H1 (cell line): Measurements from ENCODE around the gene LRRC45. TPM values are rescaled to one million over a fixed set of nuclear protein-coding genes. Genes with fewer than 3 reads are reported as not detected.

Experiments
- CTCF ChIA-PET: fragments of 300-600 bp; sonication (Branson Sonifier 250); formaldehyde crosslinking; loops from one replicate; lab custom pipeline; 2021; ENCODE audit not compliant: partially characterized antibody; lab: Charles Lee
- POLR2A ChIA-PET: fragments of 300-600 bp; sonication (Branson Sonifier 250); formaldehyde crosslinking; loops from one replicate; lab custom pipeline; 2021; ENCODE audit warnings: inconsistent platforms; ENCODE audit not compliant: partially characterized antibody; lab: Charles Lee
- DNase-seq, 2 experiments: peaks; one replicate each; pipeline versions ENCODE4 v3.0.0 to v3.0.0-alpha.2; 2010 to 2022; ENCODE audit warnings: low spot score in 2 of 2, low read depth in 1 of 2, mixed read lengths in 1 of 2
- FAIRE-seq: peaks from 2 replicates; lab custom pipeline; 2011; peaks lifted over from hg19 to GRCh38; lab: Jason Lieb, UNC
- H2AFZ ChIP-seq: 2 replicates; pipeline ENCODE4 v1.8.1; 2012; ENCODE audit warnings: low read length, inconsistent platforms
- H2AK5ac ChIP-seq: 2 replicates; pipeline ENCODE4 v1.6.1; 2013; ENCODE audit warnings: low read depth, low read length
- H2BK120ac ChIP-seq: replicated peaks from 2 replicates; pipeline ENCODE3; 2013; ENCODE audit warnings: low read depth, low read length, inconsistent platforms
- H2BK12ac ChIP-seq: 2 replicates; pipeline ENCODE4 v1.6.1; 2013; ENCODE audit warnings: low read depth, low read length
- H2BK15ac ChIP-seq: 2 replicates; pipeline ENCODE4 v1.6.1; 2013; ENCODE audit warnings: low read length
- H2BK20ac ChIP-seq: 2 replicates; pipeline ENCODE4 v1.6.1; 2013; ENCODE audit warnings: low read length
- H2BK5ac ChIP-seq: 2 replicates; pipeline ENCODE4 v1.6.1; 2013; ENCODE audit warnings: low read depth, low read length
- H3K14ac ChIP-seq: 2 replicates; pipeline ENCODE4 v1.6.1; 2013; ENCODE audit warnings: inconsistent platforms; ENCODE audit not compliant: insufficient read length
- H3K18ac ChIP-seq: 2 replicates; pipeline ENCODE4 v1.6.1; 2013; ENCODE audit warnings: low read length; ENCODE audit errors: extremely low read depth
- H3K23ac ChIP-seq: 2 replicates; pipeline ENCODE4 v1.6.1; 2013; ENCODE audit warnings: inconsistent platforms; ENCODE audit not compliant: insufficient read length
- H3K23me2 ChIP-seq: 2 replicates; pipeline ENCODE4 v1.6.1; 2013; ENCODE audit warnings: low read depth, low read length
- H3K27ac ChIP-seq: 2 replicates; pipeline ENCODE4 v1.6.1; 2011; ENCODE audit warnings: low read depth, low read length, inconsistent platforms
- H3K27me3 ChIP-seq, 4 experiments: replicated peaks in 1 of 4; 1 replicate in 1 of 4; 2 replicates in 3 of 4; pipeline versions ENCODE4 v1.6.1 to v1.8.1; 2011 to 2013; ENCODE audit warnings: low read length in 3 of 4, mild to moderate bottlenecking in 3 of 4, inconsistent platforms in 2 of 4, mixed read lengths in 2 of 4, moderate library complexity in 1 of 4; ENCODE audit not compliant: control insufficient read depth in 3 of 4, insufficient read depth in 3 of 4; ENCODE audit errors: extremely low read depth in 1 of 4
- H3K36me3 ChIP-seq, 4 experiments: 2 replicates each; pipeline versions ENCODE4 v1.6.1 to v1.8.1; 2011 to 2013; ENCODE audit warnings: mild to moderate bottlenecking in 4 of 4, low read length in 3 of 4, moderate library complexity in 2 of 4, control low read depth in 1 of 4, inconsistent platforms in 1 of 4; ENCODE audit not compliant: insufficient read depth in 4 of 4, control insufficient read depth in 2 of 4
- H3K4ac ChIP-seq: replicated peaks from 2 replicates; pipeline ENCODE3; 2013; ENCODE audit warnings: low read length, low read depth, mixed read lengths, inconsistent platforms; ENCODE audit not compliant: insufficient read length
- H3K4me1 ChIP-seq, 4 experiments: replicated peaks in 1 of 4; 1 replicate in 1 of 4; 2 replicates in 3 of 4; pipeline versions ENCODE4 v1.6.1 to v1.8.1; 2011 to 2013; ENCODE audit warnings: low read length in 3 of 4, inconsistent platforms in 2 of 4, mixed read lengths in 1 of 4; ENCODE audit not compliant: insufficient read depth in 4 of 4, control insufficient read depth in 3 of 4
- H3K4me2 ChIP-seq, 2 experiments: 2 replicates each; pipeline versions ENCODE4 v1.6.1 to v1.8.1; 2011 to 2013; ENCODE audit warnings: low read depth in 2 of 2, low read length in 2 of 2, control low read depth in 1 of 2, inconsistent platforms in 1 of 2, mild to moderate bottlenecking in 1 of 2; ENCODE audit not compliant: insufficient read depth in 1 of 2
- H3K4me3 ChIP-seq, 4 experiments: fragments of 200-600, 300-600 bp in 1 of 4; sonication (generic), shearing (Covaris generic), sonication (Bioruptor Twin) in 1 of 4; 2 replicates each; pipeline versions ENCODE4 v1.5.1 to v1.8.1; 2011 to 2016; ENCODE audit warnings: low read length in 4 of 4, low read depth in 3 of 4, control low read depth in 2 of 4, inconsistent platforms in 2 of 4, mild to moderate bottlenecking in 2 of 4, mixed read lengths in 1 of 4, moderate library complexity in 1 of 4; ENCODE audit not compliant: insufficient read depth in 2 of 4; ENCODE audit errors: extremely low read depth in 1 of 4
- H3K56ac ChIP-seq: replicated peaks from 2 replicates; pipeline ENCODE3; 2013; ENCODE audit warnings: low read depth, mild to moderate bottlenecking, mixed read lengths, low read length, inconsistent platforms; ENCODE audit not compliant: insufficient read length
- H3K79me1 ChIP-seq: 2 replicates; pipeline ENCODE4 v1.6.1; 2013; ENCODE audit warnings: low read depth, low read length, control low read depth
- H3K79me2 ChIP-seq, 2 experiments: 2 replicates each; pipeline versions ENCODE4 v1.6.1 to v1.8.1; 2012 to 2013; ENCODE audit warnings: low read length in 2 of 2, mild to moderate bottlenecking in 2 of 2, inconsistent platforms in 1 of 2; ENCODE audit not compliant: insufficient read depth in 2 of 2, control insufficient read depth in 1 of 2
- H3K9ac ChIP-seq, 4 experiments: replicated peaks in 1 of 4; 1 replicate in 1 of 4; 2 replicates in 3 of 4; pipeline versions ENCODE4 v1.6.1 to v1.8.1; 2011 to 2013; ENCODE audit warnings: low read depth in 3 of 4, low read length in 3 of 4, control low read depth in 2 of 4, mild to moderate bottlenecking in 2 of 4, moderate library complexity in 2 of 4, inconsistent platforms in 1 of 4; ENCODE audit errors: extremely low read depth in 1 of 4
- H3K9me3 ChIP-seq, 2 experiments: 2 replicates each; pipeline versions ENCODE4 v1.6.1 to v1.8.1; 2012 to 2013; ENCODE audit warnings: mild to moderate bottlenecking in 2 of 2, moderate library complexity in 2 of 2, control low read depth in 1 of 2, inconsistent platforms in 1 of 2, low read depth in 1 of 2, low read length in 1 of 2, mixed read lengths in 1 of 2; ENCODE audit not compliant: insufficient read depth in 2 of 2
- H4K20me1 ChIP-seq, 2 experiments: replicated peaks in 1 of 2; 2 replicates each; pipeline versions ENCODE3 to v1.8.1; 2011 to 2013; ENCODE audit warnings: inconsistent platforms in 2 of 2, low read length in 2 of 2, mild to moderate bottlenecking in 1 of 2; ENCODE audit not compliant: insufficient read depth in 2 of 2, control insufficient read depth in 1 of 2
- H4K5ac ChIP-seq: 2 replicates; pipeline ENCODE4 v1.6.1; 2013; ENCODE audit warnings: low read length, low read depth, mixed read lengths, inconsistent platforms; ENCODE audit not compliant: insufficient read length
- H4K8ac ChIP-seq: 2 replicates; pipeline ENCODE4 v1.8.0; 2013; ENCODE audit warnings: mild to moderate bottlenecking, moderate library complexity, low read length, inconsistent platforms; ENCODE audit not compliant: insufficient read depth; ENCODE audit errors: extremely low read depth
- H4K91ac ChIP-seq: replicated peaks from 2 replicates; pipeline ENCODE3; 2013; ENCODE audit warnings: low read length, mixed read lengths, inconsistent platforms; ENCODE audit not compliant: insufficient read length
- CBX5 ChIP-seq: fragments of 300-800, 300-1000 bp; sonication (generic); IDR thresholded peaks from 2 replicates; pipeline ENCODE4 v1.7.1; 2016; ENCODE audit warnings: antibody characterized with exemption, low read length, low read depth
- CHD2 ChIP-seq: IDR thresholded peaks from 2 replicates; pipeline ENCODE4 v1.6.1; 2012; ENCODE audit warnings: low read length, improper control_type of control experiment
- CREB1 ChIP-seq: IDR thresholded peaks from 2 replicates; pipeline ENCODE4 v1.6.1; 2012; ENCODE audit warnings: inconsistent platforms
- CTBP2 ChIP-seq: IDR thresholded peaks from 2 replicates; pipeline ENCODE4 v1.7.0; 2011; ENCODE audit warnings: borderline replicate concordance, mild to moderate bottlenecking, moderate library complexity, mixed read lengths, low read length; ENCODE audit not compliant: insufficient read depth, insufficient read length
- GABPA ChIP-seq: IDR thresholded peaks from 2 replicates; pipeline ENCODE4 v1.6.1; 2011; ENCODE audit warnings: mild to moderate bottlenecking, low read length, moderate library complexity, borderline replicate concordance; ENCODE audit not compliant: insufficient read depth
- KDM1A ChIP-seq: fragments of 200-600, 300-600 bp; sonication (generic); IDR thresholded peaks from 2 replicates; pipeline ENCODE4 v1.7.1; 2016; ENCODE audit warnings: mild to moderate bottlenecking, low read length, borderline replicate concordance
- RAD21 ChIP-seq, 2 experiments: IDR thresholded peaks in 1 of 2; conservative IDR thresholded peaks in 1 of 2; 2 replicates each; pipeline ENCODE4 v1.6.1; 2011; ENCODE audit warnings: low read depth in 2 of 2, low read length in 2 of 2, improper control_type of control experiment in 1 of 2, inconsistent platforms in 1 of 2, mild to moderate bottlenecking in 1 of 2, moderate library complexity in 1 of 2
- RNF2 ChIP-seq: fragments of 200-900, 300-1000 bp; sonication (generic); IDR thresholded peaks from 2 replicates; pipeline ENCODE4 v1.7.1; 2016; ENCODE audit warnings: borderline replicate concordance, low read depth, mild to moderate bottlenecking, antibody characterized with exemption, low read length; ENCODE audit not compliant: poor library complexity, severe bottlenecking; ENCODE audit errors: missing control alignments
- SRF ChIP-seq: IDR thresholded peaks from 2 replicates; pipeline ENCODE4 v1.6.1; 2011; ENCODE audit warnings: mild to moderate bottlenecking, low read depth, low read length, moderate library complexity
- TAF7 ChIP-seq: optimal IDR thresholded peaks from 2 replicates; pipeline ENCODE3; 2011; ENCODE audit warnings: low read depth, mild to moderate bottlenecking, inconsistent platforms, low read length, moderate library complexity, borderline replicate concordance
- WGBS, 2 experiments: shearing (Covaris generic) in 1 of 2; methylation state at CpG; one replicate each; pipeline versions ENCODE4 v1.1.6 to v1.1.7; 2013 to 2015; ENCODE audit warnings: low lambda C conversion rate in 2 of 2, mixed read lengths in 2 of 2, inconsistent platforms in 1 of 2, low coverage in 1 of 2, missing lambda C conversion rate in 1 of 2; ENCODE audit not compliant: insufficient replicate concordance in 2 of 2, insufficient coverage in 1 of 2, insufficient read length in 1 of 2; ENCODE audit errors: extremely low coverage in 1 of 2, missing lambda C conversion rate in 1 of 2; 5-methylcytosine and 5-hydroxymethylcytosine counted together
- polyA plus RNA-seq, 7 experiments: library from polyadenylated mRNA; depleted of rRNA in 3 of 7; stranded (reverse) in 5 of 7; unstranded in 2 of 7; fragments of >200 nt in 5 of 7; fragments of 200-250 nt in 2 of 7; gene quantifications; 1 replicate in 5 of 7; 2 replicates in 1 of 7; 4 replicates in 1 of 7; pipeline versions ENCODE4 v1.2.1 to v1.2.3, GENCODE V29; 2011 to 2013; ENCODE audit warnings: missing spikeins in 2 of 7, mixed read lengths in 2 of 7
- total RNA-seq: library from RNA; stranded (reverse); fragmentation: NEBNext Ultra II Directional; extraction: Animal tissue kit (Norgen Biotek cat#: 25700); gene quantifications from 2 replicates; pipeline ENCODE4 v1.2.1, GENCODE V29; 2021
- TF ChIP-seq, protein P1 (sequence below): IDR thresholded peaks from 2 replicates; pipeline ENCODE4 v1.6.1; 2012; ENCODE audit warnings: inconsistent platforms

The LRRC45 gene
- total and polyA plus RNA-seq, 2 of the 8 experiments (the other 6 are each of a cell fraction or from before 2014, with no cell fraction given): 11.5 to 29.0 TPM

DNA sequence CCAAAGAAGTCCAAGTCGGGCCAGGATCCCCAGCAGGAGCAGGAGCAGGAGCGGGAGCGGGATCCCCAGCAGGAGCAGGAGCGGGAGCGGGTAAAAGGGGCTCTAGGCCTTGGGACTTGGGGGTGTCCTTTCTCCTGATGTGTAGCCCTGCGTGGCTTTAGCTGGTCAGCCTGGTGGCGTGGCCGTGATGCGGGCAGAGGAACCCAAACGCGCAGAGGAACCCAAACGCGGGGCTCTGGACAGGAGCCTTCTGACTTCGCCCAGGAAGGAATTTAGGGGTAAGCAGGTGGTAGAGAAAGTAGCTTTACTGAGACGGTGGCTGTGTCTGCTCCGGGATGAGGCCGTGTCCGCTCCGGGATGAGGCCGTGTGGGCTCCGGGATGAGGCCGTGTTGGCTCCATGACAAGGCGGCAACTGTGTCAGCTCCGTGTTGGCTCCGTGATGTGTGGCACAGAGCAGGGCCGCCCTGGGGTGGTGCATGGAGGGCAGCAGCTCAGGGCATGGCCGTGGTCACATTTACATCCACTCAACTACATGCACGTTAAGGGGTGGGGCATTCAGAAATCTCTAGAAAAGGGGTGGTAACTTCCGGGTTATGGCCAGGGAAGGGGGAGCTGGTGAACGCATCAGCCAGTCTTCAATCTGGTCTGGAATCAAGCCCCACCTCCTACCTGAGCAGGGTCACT is 26.2 kb upstream of the LRRC45 start:
- Histone ChIP-seq H2BK12ac (no peak overlapping the region), H3K4me1 (peaks cover 0 to 21% (median 18%) of the 10 kb centered on the region in 4 experiments; a peak in 6 of 7 replicates), H3K4me3 (no peak overlapping the region), H2BK120ac (no peak overlapping the region), H3K27me3 (no peaks in the 10 kb centered on the region), H3K18ac (no peak overlapping the region), H2AFZ (no peak overlapping the region), H3K4me2 (no peak overlapping the region), H4K8ac (no peak overlapping the region; the same call in 1 of the 2 replicates), H3K79me2 (no peaks in the 10 kb centered on the region), H3K23me2 (no peaks in the 10 kb centered on the region), H3K4ac (no peak overlapping the region), H2AK5ac (no peak overlapping the region), H2BK20ac (no peak overlapping the region), H3K27ac (no peak overlapping the region), H3K56ac (no peak overlapping the region), H4K20me1 (peaks cover 0 to 10% of the 10 kb centered on the region in 2 experiments), H4K91ac (no peak overlapping the region), H3K9me3 (no peaks in the 10 kb centered on the region), H3K14ac (no peak overlapping the region), H3K79me1 (peaks cover 5% of the 10 kb centered on the region), H4K5ac (no peak overlapping the region), H3K36me3 (no peaks in the 10 kb centered on the region), H3K23ac (no peak overlapping the region), H3K9ac (no peak overlapping the region), H2BK5ac (no peak overlapping the region), H2BK15ac (no peak overlapping the region)
- no peak for FAIRE-seq
- POLR2A ChIA-PET: interaction anchor here (0.6 to 1.8 kb wide), 8 partner anchors 14 to 89 kb away, joined by 3 to 7 read pairs (median 4); no protein-coding TSS in a partner anchor
- DNase-seq: no peak
- whole genome bisulfite sequencing, 2 experiments: 94% methylated on average over 30 of the region's 30 CpGs; no CpG with 5 or more reads in 1 of the 2 experiments
- CTCF ChIA-PET: interaction anchor here (0.6 to 3.2 kb wide), 20 partner anchors 8 to 190 kb away, joined by 3 to 20 read pairs (median 4); partner anchors contain the start of genes LRRC45 and NOTUM
- TF ChIP-seq CHD2 (no peak), RNF2 (no peak), TAF7 (no peak), KDM1A (no peak), CTBP2 (no peak), CBX5 (no peak), RAD21 (IDR thresholded peaks at IDR 0.05 in 1 of 2, conservative IDR thresholded peaks at IDR 0.05 in 1 of 2; ENCODE audit: low read depth in 2 of 2, low read length in 2 of 2) (no peak), CREB1 (no peak), GABPA (no peak), SRF (no peak)
- TF ChIP-seq, protein P1, sequence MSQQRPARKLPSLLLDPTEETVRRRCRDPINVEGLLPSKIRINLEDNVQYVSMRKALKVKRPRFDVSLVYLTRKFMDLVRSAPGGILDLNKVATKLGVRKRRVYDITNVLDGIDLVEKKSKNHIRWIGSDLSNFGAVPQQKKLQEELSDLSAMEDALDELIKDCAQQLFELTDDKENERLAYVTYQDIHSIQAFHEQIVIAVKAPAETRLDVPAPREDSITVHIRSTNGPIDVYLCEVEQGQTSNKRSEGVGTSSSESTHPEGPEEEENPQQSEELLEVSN: no peak
